ENCODE measurements around the gene TMOD1. TPM values are rescaled to one million over a fixed set of nuclear protein-coding genes. Genes with fewer than 3 reads are reported as not detected.

Gene TMOD1
- total RNA-seq, 2 experiments from 2014 or later: not detected

DNA sequence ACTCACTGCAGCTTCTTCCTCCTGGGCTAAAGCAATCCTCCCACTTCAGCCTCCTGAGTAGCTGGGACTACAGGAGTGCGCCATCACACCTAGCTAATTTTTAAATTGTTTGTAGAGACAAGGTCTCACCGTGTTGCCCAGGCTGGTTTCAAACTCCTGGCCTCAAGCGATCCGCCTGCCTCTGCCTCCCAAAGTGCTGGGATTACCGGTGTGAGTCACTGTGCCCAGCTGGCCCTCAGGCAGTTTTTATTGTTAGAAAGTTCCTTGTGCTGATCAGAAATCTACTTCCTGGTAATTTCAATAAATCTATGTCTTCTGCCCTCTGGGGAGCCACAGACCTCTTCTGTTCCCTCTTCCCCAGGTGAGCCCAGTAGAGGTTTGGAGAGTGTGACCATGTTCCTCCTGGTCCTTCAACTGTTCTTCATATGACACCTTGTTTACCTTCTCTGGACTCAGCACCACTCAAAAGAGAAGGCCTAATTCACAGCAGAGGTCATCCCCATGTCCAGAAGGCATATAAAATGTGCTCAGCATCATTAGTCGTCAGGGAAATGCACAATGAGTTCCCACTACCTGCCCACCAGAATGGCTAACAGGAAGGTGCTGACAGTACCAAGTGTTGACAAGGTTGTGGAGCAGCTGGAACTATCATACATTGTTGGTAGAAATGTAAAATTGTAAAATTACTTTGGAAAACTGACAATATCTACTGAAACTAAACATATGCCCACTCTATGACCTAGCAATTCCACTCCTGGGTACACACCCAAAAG is 10.4 kb downstream of the TMOD1 start:
- TF ChIP-seq EZH2phosphoT487 (IDR thresholded peaks at IDR 0.05; ENCODE audit: borderline replicate concordance, low read depth, low read length): no peak
- TF ChIP-seq, protein P1, sequence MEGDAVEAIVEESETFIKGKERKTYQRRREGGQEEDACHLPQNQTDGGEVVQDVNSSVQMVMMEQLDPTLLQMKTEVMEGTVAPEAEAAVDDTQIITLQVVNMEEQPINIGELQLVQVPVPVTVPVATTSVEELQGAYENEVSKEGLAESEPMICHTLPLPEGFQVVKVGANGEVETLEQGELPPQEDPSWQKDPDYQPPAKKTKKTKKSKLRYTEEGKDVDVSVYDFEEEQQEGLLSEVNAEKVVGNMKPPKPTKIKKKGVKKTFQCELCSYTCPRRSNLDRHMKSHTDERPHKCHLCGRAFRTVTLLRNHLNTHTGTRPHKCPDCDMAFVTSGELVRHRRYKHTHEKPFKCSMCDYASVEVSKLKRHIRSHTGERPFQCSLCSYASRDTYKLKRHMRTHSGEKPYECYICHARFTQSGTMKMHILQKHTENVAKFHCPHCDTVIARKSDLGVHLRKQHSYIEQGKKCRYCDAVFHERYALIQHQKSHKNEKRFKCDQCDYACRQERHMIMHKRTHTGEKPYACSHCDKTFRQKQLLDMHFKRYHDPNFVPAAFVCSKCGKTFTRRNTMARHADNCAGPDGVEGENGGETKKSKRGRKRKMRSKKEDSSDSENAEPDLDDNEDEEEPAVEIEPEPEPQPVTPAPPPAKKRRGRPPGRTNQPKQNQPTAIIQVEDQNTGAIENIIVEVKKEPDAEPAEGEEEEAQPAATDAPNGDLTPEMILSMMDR (conservative IDR thresholded peaks at IDR 0.05; ENCODE audit: low read length): no peak
- Histone ChIP-seq H3K4me1 (ENCODE audit: insufficient read depth, low read length, poor library complexity, severe bottlenecking) (no peaks in the 10 kb centered on the region), H3K27ac (ENCODE audit: low read depth, low read length, poor library complexity, severe bottlenecking) (no peak overlapping the region), H3K9me3 (ENCODE audit: low read length) (no peaks in the 10 kb centered on the region), H3K4me3 (ENCODE audit: low read depth, low read length, poor library complexity, severe bottlenecking) (no peak overlapping the region), H3K79me2 (ENCODE audit: insufficient read depth, low read depth, low read length) (no peaks in the 10 kb centered on the region), H4K20me1 (ENCODE audit: insufficient read depth, low read length) (no peaks in the 10 kb centered on the region), H3K4me2 (ENCODE audit: low read length) (no peak overlapping the region), H3K9me2 (ENCODE audit: insufficient read depth, low read length) (no peaks in the 10 kb centered on the region), H3K36me3 (ENCODE audit: insufficient read depth, low read length) (no peaks in the 10 kb centered on the region), H2AFZ (ENCODE audit: low read length) (no peak overlapping the region)
- intact Hi-C loops (cut with micrococcal nuclease; ENCODE audit: unreplicated experiment): no loop called here
- ChIA-PET POLR2A (no interaction called here), CTCF (ENCODE audit: unreplicated experiment) (no interaction called here)
- no peak for DNase-seq (ENCODE audit: low spot score)
- BruUV-seq (replicated peaks): no TSS peak

DNA sequence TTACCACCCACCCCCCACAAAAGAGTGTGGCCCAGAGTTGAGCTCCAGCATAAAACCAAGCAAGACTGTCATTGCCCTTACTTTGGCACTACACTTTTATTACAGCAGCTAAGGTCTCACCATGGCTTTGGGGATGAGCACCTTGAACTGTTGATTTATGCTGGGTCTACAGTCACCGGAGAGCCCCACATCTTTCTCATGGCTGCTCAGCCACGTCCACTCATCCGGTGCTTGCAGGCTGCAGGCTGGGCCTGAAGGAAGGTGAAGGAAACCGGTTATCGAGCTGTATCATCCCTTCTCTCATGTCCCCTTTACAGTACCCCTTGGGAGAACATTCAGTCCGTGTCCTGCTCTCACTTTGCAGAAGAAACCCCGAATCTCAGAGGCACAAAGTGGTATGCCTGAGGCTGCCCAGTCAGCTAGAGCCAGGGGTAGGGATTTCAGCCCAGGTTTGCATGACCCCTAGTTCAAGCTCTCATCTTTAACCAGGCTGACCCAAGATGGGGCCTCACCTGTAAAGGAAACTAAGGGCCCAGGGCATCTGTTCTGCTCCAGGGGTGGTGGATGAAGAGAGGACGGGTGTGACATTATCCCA is 11.6 kb downstream of the TMOD1 start:
- no peaks in the 10 kb centered on the region for H3K36me3 ChIP-seq (ENCODE audit: insufficient read depth, low read length)
- H3K4me3 ChIP-seq (ENCODE audit: low read depth, low read length, poor library complexity, severe bottlenecking): no peak overlapping the region
- intact Hi-C loops (cut with micrococcal nuclease; ENCODE audit: unreplicated experiment): no loop called here
- H3K9me3 ChIP-seq (ENCODE audit: low read length): no peaks in the 10 kb centered on the region
- no peaks in the 10 kb centered on the region for H3K4me1 ChIP-seq (ENCODE audit: insufficient read depth, low read length, poor library complexity, severe bottlenecking)
- H4K20me1 ChIP-seq (ENCODE audit: insufficient read depth, low read length): no peaks in the 10 kb centered on the region
- TF ChIP-seq, protein P1 (conservative IDR thresholded peaks at IDR 0.05; ENCODE audit: low read length): no peak
- TF ChIP-seq EZH2phosphoT487 (IDR thresholded peaks at IDR 0.05; ENCODE audit: borderline replicate concordance, low read depth, low read length): no peak
- no peak overlapping the region for H3K27ac ChIP-seq (ENCODE audit: low read depth, low read length, poor library complexity, severe bottlenecking)
- H3K79me2 ChIP-seq (ENCODE audit: insufficient read depth, low read depth, low read length): no peaks in the 10 kb centered on the region
- CTCF ChIA-PET (ENCODE audit: unreplicated experiment): no interaction called here
- no peak for DNase-seq (ENCODE audit: low spot score)
- H3K9me2 ChIP-seq (ENCODE audit: insufficient read depth, low read length): no peaks in the 10 kb centered on the region
- no peak overlapping the region for H3K4me2 ChIP-seq (ENCODE audit: low read length)
- no peak overlapping the region for H2AFZ ChIP-seq (ENCODE audit: low read length)
- POLR2A ChIA-PET: interaction anchor here (0.6 kb wide), 1 partner anchor 1103 kb away, joined by 6 read pairs; no protein-coding TSS in a partner anchor
- BruUV-seq (replicated peaks): no TSS peak

DNA sequence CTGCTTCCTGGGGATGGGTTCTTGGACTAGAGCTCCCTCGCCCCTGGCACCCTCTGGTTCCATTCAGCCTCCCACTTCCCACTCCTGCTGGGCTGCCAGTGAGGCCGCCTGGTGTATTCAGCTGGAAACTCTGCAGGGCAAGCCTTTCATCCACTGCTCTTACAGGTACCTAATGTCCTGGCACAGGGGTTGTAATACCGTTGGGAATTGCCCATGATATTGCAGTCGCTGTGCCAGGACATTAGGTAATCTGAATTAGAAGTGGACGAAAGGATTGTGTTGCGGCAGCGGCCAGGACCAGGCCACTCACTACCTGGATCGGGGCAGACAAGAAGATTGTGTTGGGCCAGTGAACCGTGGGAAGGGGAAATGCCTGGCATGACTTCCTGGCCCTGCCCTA is 13.1 kb downstream of the TMOD1 start:
- ChIA-PET CTCF (ENCODE audit: unreplicated experiment) (no interaction called here), POLR2A (no interaction called here)
- H3K9me3 ChIP-seq (ENCODE audit: low read length): no peaks in the 10 kb centered on the region
- no peaks in the 10 kb centered on the region for H3K4me1 ChIP-seq (ENCODE audit: insufficient read depth, low read length, poor library complexity, severe bottlenecking)
- H4K20me1 ChIP-seq (ENCODE audit: insufficient read depth, low read length): no peaks in the 10 kb centered on the region
- H3K27ac ChIP-seq (ENCODE audit: low read depth, low read length, poor library complexity, severe bottlenecking): no peak overlapping the region
- no peaks in the 10 kb centered on the region for H3K36me3 ChIP-seq (ENCODE audit: insufficient read depth, low read length)
- H3K4me2 ChIP-seq (ENCODE audit: low read length): no peak overlapping the region
- H3K4me3 ChIP-seq (ENCODE audit: low read depth, low read length, poor library complexity, severe bottlenecking): no peak overlapping the region
- no peaks in the 10 kb centered on the region for H3K9me2 ChIP-seq (ENCODE audit: insufficient read depth, low read length)
- intact Hi-C loops (cut with micrococcal nuclease; ENCODE audit: unreplicated experiment): no loop called here
- no peak for TF ChIP-seq EZH2phosphoT487 (IDR thresholded peaks at IDR 0.05; ENCODE audit: borderline replicate concordance, low read depth, low read length)
- TF ChIP-seq, protein P1 (conservative IDR thresholded peaks at IDR 0.05; ENCODE audit: low read length): no peak
- no peak overlapping the region for H2AFZ ChIP-seq (ENCODE audit: low read length)
- no TSS peak for BruUV-seq (replicated peaks)
- DNase-seq (ENCODE audit: low spot score): no peak
- H3K79me2 ChIP-seq (ENCODE audit: insufficient read depth, low read depth, low read length): no peaks in the 10 kb centered on the region

Data from OCI-LY7 (cell line).